Testis (tissue), 3 donors: ENCODE results near the gene SYNRG. TPM values are rescaled to one million over a fixed set of nuclear protein-coding genes. Genes with fewer than 3 reads are reported as not detected.

Experiments
- DNase-seq: peaks from one replicate; pipeline ENCODE4 v3.0.0-alpha.2; 2019
- H3K27ac ChIP-seq, 2 donors: fragments of 200-600 bp; sonication (generic); one replicate each; pipeline ENCODE4 v1.5.1; 2019
- H3K27me3 ChIP-seq: fragments of 200-600 bp; sonication (generic); one replicate; pipeline ENCODE4 v1.5.1; 2019
- H3K36me3 ChIP-seq: fragments of 200-600 bp; sonication (generic); one replicate; pipeline ENCODE4 v1.5.1; 2017; ENCODE audit warnings: low read depth; ENCODE audit errors: missing control alignments
- H3K4me1 ChIP-seq: fragments of 200-600 bp; sonication (generic); one replicate; pipeline ENCODE4 v1.5.1; 2019
- H3K4me3 ChIP-seq, 2 donors: fragments of 200-600 bp; sonication (generic); one replicate each; pipeline ENCODE4 v1.5.1; 2017 to 2019
- H3K9me3 ChIP-seq: fragments of 200-600 bp; sonication (generic); one replicate; pipeline ENCODE4 v1.5.1; 2017
- CTCF ChIP-seq, 3 experiments: fragments of 450-650 bp in 2 of 3; fragments of 200-600 bp in 1 of 3; sonication (generic) in 1 of 3; IDR thresholded peaks; one replicate each; pipeline ENCODE4 v1.5.1; 2016 to 2019; ENCODE audit warnings: antibody characterized with exemption in 3 of 3, mild to moderate bottlenecking in 2 of 3, moderate library complexity in 1 of 3
- POLR2A ChIP-seq: fragments of 450-650 bp; IDR thresholded peaks from one replicate; pipeline ENCODE4 v1.6.1; 2017; ENCODE audit warnings: antibody characterized with exemption, mild to moderate bottlenecking, moderate library complexity
- WGBS, 2 donors: methylation state at CpG; one replicate each; pipeline ENCODE4 v1.1.5; 2018; 5-methylcytosine and 5-hydroxymethylcytosine counted together
- intact Hi-C: fragments of 100-400 bp; cut with DNase I; formaldehyde crosslinking; loops from one replicate; pipeline ENCODE4 v1.15.1; 2023; ENCODE audit warnings: low total_unique reads
- microRNA-seq, 2 donors: library from miRNA; unstranded; fragments of <30 nt; microRNA quantifications; one replicate each; pipeline ENCODE4, GENCODE V29; 2016; ENCODE audit warnings: borderline number of aligned reads in 2 of 2, borderline replicate concordance in 1 of 2
- polyA plus RNA-seq: library from polyadenylated mRNA; stranded (reverse); fragments of 350-450 nt; fragmentation: Illumina TruSeq; extraction: RNeasy Lipid Tissue Mini Kit (QIAGEN cat#74804); gene quantifications from one replicate; pipeline ENCODE4 v1.2.3, GENCODE V29; 2014; ENCODE audit warnings: low read depth, low replicate concordance; ENCODE audit not compliant: insufficient read depth
- small RNA-seq, 2 donors: library from RNA; depleted of rRNA; stranded (forward); fragments of <200 nt; gene quantifications; one replicate each; pipeline ENCODE3, GENCODE V24; 2016
- total RNA-seq, 2 donors: library from RNA; depleted of rRNA; stranded (reverse); fragments of >200 nt; gene quantifications; one replicate each; pipeline ENCODE4 v1.2.3, GENCODE V29; 2016

Gene SYNRG
- total and polyA plus RNA-seq, 3 donors from 2014 or later: 50.1 to 72.2 (median 54.6) TPM

GRCh38 chr17:37466471-37466870 lies 142.7 kb downstream of the SYNRG start:
- H3K4me3 ChIP-seq: no peak overlapping the region
- H3K27ac ChIP-seq: no peak overlapping the region
- DNase-seq: no peak
- no peaks in the 10 kb centered on the region for H3K27me3 ChIP-seq
- H3K9me3 ChIP-seq: no peaks in the 10 kb centered on the region
- 100% methylated on average over 1 of the region's 1 CpG for WGBS, 2 donors
- H3K4me1 ChIP-seq: no peaks in the 10 kb centered on the region
- no peak for TF ChIP-seq CTCF (IDR thresholded peaks at IDR 0.05)
- TF ChIP-seq POLR2A: no peak
- no peaks in the 10 kb centered on the region for H3K36me3 ChIP-seq
- intact Hi-C loops: no loop called here

- WGBS, 2 donors: 96 to 98% methylated on average over 7 of the region's 7 CpGs
- no peak for TF ChIP-seq CTCF (IDR thresholded peaks at IDR 0.05)
- TF ChIP-seq POLR2A: no peak
- no peaks in the 10 kb centered on the region for H3K36me3 ChIP-seq
These were observed 144.1 kb downstream of the SYNRG start for GRCh38 chr17:37465069-37465616.

More at GRCh38 chr17:37465069-37465616, 144.1 kb downstream of the SYNRG start:
- no peaks in the 10 kb centered on the region for H3K4me1 ChIP-seq
- H3K27me3 ChIP-seq: no peaks in the 10 kb centered on the region
- H3K4me3 ChIP-seq: no peak overlapping the region
- no peak for DNase-seq
- H3K9me3 ChIP-seq: no peaks in the 10 kb centered on the region
- no peak overlapping the region for H3K27ac ChIP-seq
- intact Hi-C loops: no loop called here

Small RNAs within 50 kb of the gene (microRNA-seq; reads per million reads assigned to microRNA genes)
- 0 reads per million in 2 donors for gene MIR378J

Small RNAs within 50 kb of the gene (small RNA-seq; reads per million reads assigned to genes)
- gene MIR378J: 0 reads per million in 2 donors

Other genes starting within 250 kb of the SYNRG start
- 1 to 10 TPM in 1 of 2 donors, under 1 TPM in 1; 0.56 to 2.0 TPM for gene C17orf78, start 233.4 kb downstream of the SYNRG start, total RNA-seq
- gene C17orf78, start 233.4 kb downstream of the SYNRG start, polyA plus RNA-seq: 2.7 TPM
- 10 to 100 TPM; 43.4 to 65.0 TPM for gene ACACA, start 202.6 kb downstream of the SYNRG start, total RNA-seq
- 56.0 TPM for gene ACACA, start 202.6 kb downstream of the SYNRG start, polyA plus RNA-seq
- gene TADA2A, start 202.5 kb downstream of the SYNRG start, total RNA-seq: 10 to 100 TPM; 44.0 to 62.8 TPM
- gene TADA2A, start 202.5 kb downstream of the SYNRG start, polyA plus RNA-seq: 33.5 TPM
- gene DUSP14, start 119.5 kb downstream of the SYNRG start, total RNA-seq: 10 to 100 TPM; 36.1 to 38.3 TPM
- gene DUSP14, start 119.5 kb downstream of the SYNRG start, polyA plus RNA-seq: 26.6 TPM
- gene DDX52, start 34.0 kb upstream of the SYNRG start, total RNA-seq: 10 to 100 TPM; 25.5 to 31.7 TPM
- gene DDX52, start 34.0 kb upstream of the SYNRG start, polyA plus RNA-seq: 14.0 TPM
- 1 to 10 TPM; 2.9 to 3.2 TPM for gene HNF1B, start 135.6 kb upstream of the SYNRG start, total RNA-seq
- 6.3 TPM for gene HNF1B, start 135.6 kb upstream of the SYNRG start, polyA plus RNA-seq